Parathyroid adenoma (tissue), 2 donors: ENCODE data around the gene ACOX3.

ENCODE experiments used
- H2AFZ ChIP-seq: fragments of 300-600 bp; sonication (generic); one replicate; pipeline ENCODE4 v1.7.0; 2017; ENCODE audit warnings: antibody characterized with exemption, mild to moderate bottlenecking
- H3K27ac ChIP-seq: fragments of 300-600 bp; sonication (generic); one replicate; pipeline ENCODE4 v1.7.0; 2017
- H3K27me3 ChIP-seq: fragments of 300-600 bp; sonication (generic); one replicate; pipeline ENCODE4 v1.7.0; 2017; ENCODE audit warnings: low read length; ENCODE audit not compliant: control insufficient read depth, insufficient read depth
- H3K36me3 ChIP-seq: fragments of 300-600 bp; sonication (generic); one replicate; pipeline ENCODE4 v1.7.0; 2017; ENCODE audit warnings: low read length; ENCODE audit not compliant: control insufficient read depth, insufficient read depth
- H3K4me1 ChIP-seq: fragments of 300-600 bp; sonication (generic); one replicate; pipeline ENCODE4 v1.7.0; 2017; ENCODE audit warnings: control low read depth
- H3K4me2 ChIP-seq: fragments of 300-600 bp; sonication (generic); one replicate; pipeline ENCODE4 v1.7.0; 2017; ENCODE audit warnings: low read length
- H3K4me3 ChIP-seq: fragments of 300-600 bp; sonication (generic); one replicate; pipeline ENCODE4 v1.7.0; 2017; ENCODE audit warnings: low read depth, low read length
- H3K79me2 ChIP-seq: fragments of 300-600 bp; sonication (generic); one replicate; pipeline ENCODE4 v1.7.0; 2017; ENCODE audit warnings: control low read depth
- H3K9ac ChIP-seq: fragments of 300-600 bp; sonication (generic); one replicate; pipeline ENCODE4 v1.7.0; 2017; ENCODE audit warnings: mild to moderate bottlenecking
- H3K9me3 ChIP-seq: fragments of 300-600 bp; sonication (generic); one replicate; pipeline ENCODE4 v1.7.0; 2017; ENCODE audit warnings: low read length; ENCODE audit not compliant: control insufficient read depth
- TF ChIP-seq, protein P1 (sequence below): fragments of 300-600 bp; sonication (generic); IDR thresholded peaks from one replicate; pipeline ENCODE4 v1.7.0; 2017; ENCODE audit warnings: antibody characterized with exemption, mild to moderate bottlenecking
- donor health status: primary hyperparathyroidism.

The ACOX3 gene

DNA sequence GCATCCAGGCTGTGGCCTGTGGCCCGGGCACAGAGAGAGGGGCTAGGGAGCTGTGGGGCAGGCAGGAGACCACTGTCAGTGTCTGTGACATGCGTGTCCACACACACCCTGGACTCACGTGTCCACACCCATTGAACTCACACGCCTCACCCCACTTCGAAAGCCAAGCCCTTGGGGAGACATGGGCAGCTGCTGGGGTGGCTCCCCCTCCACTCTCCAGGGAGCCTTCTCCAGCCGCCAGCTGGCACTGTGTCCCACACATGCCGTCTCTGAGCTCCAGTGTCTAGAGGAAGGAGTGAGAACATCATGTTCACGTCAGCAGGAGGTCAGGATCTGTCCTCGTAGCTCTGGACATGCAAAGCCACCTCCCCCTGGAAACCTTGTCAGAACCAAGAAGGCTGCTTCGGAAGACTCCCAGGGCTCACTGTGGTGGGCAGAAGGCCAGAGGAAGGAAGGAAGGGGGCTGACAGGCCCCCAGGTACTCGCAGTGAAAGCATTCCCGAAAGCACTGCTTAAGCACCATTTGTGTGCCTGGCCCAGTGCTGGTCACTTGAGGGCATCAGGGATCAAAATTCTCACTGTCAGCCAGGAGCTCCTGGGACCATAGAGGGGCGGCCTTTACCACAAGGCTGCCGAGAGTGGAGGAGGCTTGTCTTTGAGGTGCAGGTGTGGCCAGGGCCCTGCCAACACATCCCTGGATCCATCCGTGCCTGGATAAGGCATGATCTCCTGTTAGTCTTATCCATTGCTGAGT, 109.5 kb downstream of the ACOX3 start:
- H2AFZ ChIP-seq: no peak overlapping the region
- no peaks in the 10 kb centered on the region for H3K4me1 ChIP-seq
- H3K9ac ChIP-seq: no peak overlapping the region
- no peak overlapping the region for H3K4me3 ChIP-seq
- H3K4me2 ChIP-seq: no peak overlapping the region
- H3K36me3 ChIP-seq: no peaks in the 10 kb centered on the region
- no peak overlapping the region for H3K27ac ChIP-seq
- no peaks in the 10 kb centered on the region for H3K27me3 ChIP-seq
- no peaks in the 10 kb centered on the region for H3K79me2 ChIP-seq
- TF ChIP-seq, protein P1, sequence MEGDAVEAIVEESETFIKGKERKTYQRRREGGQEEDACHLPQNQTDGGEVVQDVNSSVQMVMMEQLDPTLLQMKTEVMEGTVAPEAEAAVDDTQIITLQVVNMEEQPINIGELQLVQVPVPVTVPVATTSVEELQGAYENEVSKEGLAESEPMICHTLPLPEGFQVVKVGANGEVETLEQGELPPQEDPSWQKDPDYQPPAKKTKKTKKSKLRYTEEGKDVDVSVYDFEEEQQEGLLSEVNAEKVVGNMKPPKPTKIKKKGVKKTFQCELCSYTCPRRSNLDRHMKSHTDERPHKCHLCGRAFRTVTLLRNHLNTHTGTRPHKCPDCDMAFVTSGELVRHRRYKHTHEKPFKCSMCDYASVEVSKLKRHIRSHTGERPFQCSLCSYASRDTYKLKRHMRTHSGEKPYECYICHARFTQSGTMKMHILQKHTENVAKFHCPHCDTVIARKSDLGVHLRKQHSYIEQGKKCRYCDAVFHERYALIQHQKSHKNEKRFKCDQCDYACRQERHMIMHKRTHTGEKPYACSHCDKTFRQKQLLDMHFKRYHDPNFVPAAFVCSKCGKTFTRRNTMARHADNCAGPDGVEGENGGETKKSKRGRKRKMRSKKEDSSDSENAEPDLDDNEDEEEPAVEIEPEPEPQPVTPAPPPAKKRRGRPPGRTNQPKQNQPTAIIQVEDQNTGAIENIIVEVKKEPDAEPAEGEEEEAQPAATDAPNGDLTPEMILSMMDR: no peak
- H3K9me3 ChIP-seq: no peaks in the 10 kb centered on the region

DNA sequence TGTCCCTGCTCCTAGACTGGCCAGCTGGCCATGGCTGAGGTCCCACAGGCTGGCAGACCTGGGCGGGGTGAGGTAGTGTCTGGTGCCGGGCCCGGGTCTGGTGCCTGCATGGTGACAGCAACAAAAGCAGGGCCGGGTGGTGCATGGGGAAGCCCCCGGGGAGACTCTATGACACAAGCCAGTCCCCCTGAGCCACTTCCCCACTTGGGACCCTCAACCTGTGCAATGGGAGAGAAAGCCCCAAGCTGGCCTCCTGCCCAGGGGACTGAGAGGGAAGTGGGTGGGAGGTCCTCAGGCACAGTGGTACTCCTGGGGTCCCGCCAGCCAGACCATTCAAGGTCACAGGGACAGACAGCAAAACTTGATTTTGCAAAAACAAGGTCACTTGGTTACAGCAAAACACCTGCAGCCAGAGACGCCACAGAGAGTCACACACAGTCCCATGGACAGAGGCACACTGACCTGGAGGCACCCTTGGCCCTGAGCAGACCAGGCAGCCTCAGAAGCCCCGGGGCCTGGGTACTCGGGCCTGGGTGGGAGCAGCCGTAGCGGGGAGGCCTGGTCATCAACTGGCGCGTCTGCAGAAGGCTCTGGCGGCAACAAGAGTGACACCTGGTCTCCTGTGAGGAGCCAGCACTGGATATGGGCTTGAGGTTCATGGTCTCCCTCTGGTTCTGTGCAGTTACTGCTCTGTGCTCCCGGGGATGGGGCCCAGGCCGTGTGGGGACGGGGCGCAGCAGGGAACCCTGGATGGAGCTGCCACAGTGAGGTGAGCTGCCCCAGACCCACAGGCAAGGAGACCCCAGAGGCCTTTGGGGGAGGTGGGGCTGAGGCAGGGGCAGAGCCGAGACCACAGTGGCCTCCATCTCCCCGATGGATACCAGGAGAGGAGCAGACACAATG, 110.4 kb downstream of the ACOX3 start:
- Histone ChIP-seq H3K27me3 (no peaks in the 10 kb centered on the region), H3K27ac (no peak overlapping the region), H3K4me1 (no peaks in the 10 kb centered on the region), H3K9ac (no peak overlapping the region), H3K4me3 (no peak overlapping the region), H3K9me3 (no peaks in the 10 kb centered on the region), H2AFZ (no peak overlapping the region), H3K36me3 (no peaks in the 10 kb centered on the region), H3K79me2 (no peaks in the 10 kb centered on the region), H3K4me2 (no peak overlapping the region)
- TF ChIP-seq, protein P1: no peak

DNA sequence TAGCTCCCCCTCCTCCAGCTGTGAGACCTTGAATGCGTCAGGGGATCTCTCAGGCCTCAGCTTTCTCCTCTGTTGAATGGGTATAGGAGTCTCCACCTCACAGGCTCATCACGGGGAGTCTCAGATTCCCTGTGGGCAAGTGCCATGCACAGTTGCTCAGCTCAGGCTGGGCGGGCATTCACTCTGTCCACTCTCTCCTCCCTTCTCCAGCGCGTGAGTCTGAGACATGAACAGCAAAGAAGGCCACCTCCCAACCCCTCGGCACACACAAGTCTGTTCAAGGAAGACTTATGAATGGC, 111.0 kb downstream of the ACOX3 start:
- Histone ChIP-seq H3K9ac (no peak overlapping the region), H3K4me2 (no peak overlapping the region), H3K36me3 (no peaks in the 10 kb centered on the region), H3K9me3 (no peaks in the 10 kb centered on the region), H2AFZ (no peak overlapping the region), H3K4me3 (no peak overlapping the region), H3K27ac (no peak overlapping the region), H3K27me3 (no peaks in the 10 kb centered on the region), H3K79me2 (no peaks in the 10 kb centered on the region), H3K4me1 (no peaks in the 10 kb centered on the region)
- TF ChIP-seq, protein P1: no peak

DNA sequence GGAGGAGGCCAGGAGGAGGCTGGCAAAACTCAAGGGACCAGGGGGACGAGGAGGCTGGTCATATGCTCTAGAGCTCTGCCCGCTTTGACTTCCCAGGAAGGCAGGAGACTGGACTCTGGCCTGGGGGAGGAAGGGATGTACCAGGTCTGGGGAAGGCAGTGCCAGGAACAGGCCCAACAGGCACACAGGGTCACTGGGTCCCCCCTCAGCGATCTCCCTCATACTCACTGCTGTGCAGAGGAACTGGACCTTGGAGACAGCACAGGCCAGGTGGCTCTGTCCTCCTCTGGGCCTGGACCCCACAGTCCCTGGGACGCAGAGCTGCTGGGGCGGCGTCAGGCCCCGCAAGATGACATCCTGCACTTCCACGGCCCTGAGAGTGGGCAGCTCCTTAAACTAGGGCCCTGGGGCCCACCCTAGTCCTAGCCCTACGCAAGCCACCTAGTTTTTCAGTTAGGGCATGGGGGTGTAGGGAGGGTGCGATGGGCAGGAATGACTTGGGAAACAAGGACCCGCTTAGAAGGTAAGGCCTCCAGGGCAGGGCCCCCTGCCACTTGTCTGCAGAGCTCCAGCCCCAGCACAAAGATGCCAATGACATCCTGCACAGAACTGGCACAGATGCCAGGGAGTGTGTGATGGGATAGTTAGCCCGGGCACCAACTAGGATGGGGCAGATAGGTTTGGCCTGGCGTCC, 111.5 kb downstream of the ACOX3 start:
- Histone ChIP-seq H3K4me1 (no peaks in the 10 kb centered on the region), H3K27ac (no peak overlapping the region), H3K4me2 (no peak overlapping the region)

More for the DNA sequence above, 111.5 kb downstream of the ACOX3 start:
- Histone ChIP-seq H2AFZ (no peak overlapping the region), H3K9me3 (no peaks in the 10 kb centered on the region), H3K36me3 (no peaks in the 10 kb centered on the region), H3K9ac (no peak overlapping the region), H3K27me3 (no peaks in the 10 kb centered on the region), H3K4me3 (no peak overlapping the region), H3K79me2 (no peaks in the 10 kb centered on the region)
- TF ChIP-seq, protein P1: no peak
